Left ventricle myocardium superior (tissue), 1 donor: Measurements from ENCODE around the gene NR1D2. TPM values are rescaled to one million over a fixed set of nuclear protein-coding genes. Genes with fewer than 3 reads are reported as not detected.
"Not testable (repeated sequence)": the region's sequence is repeated elsewhere in the genome, so short reads cannot be mapped to it uniquely, and the experiment has no call there.

ENCODE experiments used
- ATAC-seq: fragments of 200-7000 bp; cut with Tn5 transposase; one replicate; pipeline ENCODE4 v1.9.1; 2020; ENCODE audit warnings: mild to moderate bottlenecking, moderate library complexity
- DNase-seq: peaks from one replicate; pipeline ENCODE4 v3.0.0-alpha.2; 2020
- intact Hi-C: fragments of 100-400 bp; cut with micrococcal nuclease; formaldehyde crosslinking; loops from one replicate; pipeline ENCODE4 v1.11.0; 2022
- long read RNA-seq: library from polyadenylated mRNA; unstranded; transcript quantifications from one replicate; pipeline ENCODE4 v2.0.0, GENCODE V29; 2021
- total RNA-seq: library from RNA; stranded (reverse); fragmentation: NEBNext Ultra II Directional; extraction: Animal tissue kit (Norgen Biotek cat#: 25700); gene quantifications from one replicate; pipeline ENCODE4 v1.2.1, GENCODE V29; 2021
- donor health status: DM: no; HTN: yes; CAD: no; lungs with severe emphysema.

The NR1D2 gene
- total RNA-seq: 57.0 TPM
- long read RNA-seq, full-length matches to known transcripts: 115 of 140 reads
- long read RNA-seq, partial matches to known transcripts: 11 of 140 reads
- long read RNA-seq, other reads (novel, unspliced or antisense): 14 of 140 reads

DNA sequence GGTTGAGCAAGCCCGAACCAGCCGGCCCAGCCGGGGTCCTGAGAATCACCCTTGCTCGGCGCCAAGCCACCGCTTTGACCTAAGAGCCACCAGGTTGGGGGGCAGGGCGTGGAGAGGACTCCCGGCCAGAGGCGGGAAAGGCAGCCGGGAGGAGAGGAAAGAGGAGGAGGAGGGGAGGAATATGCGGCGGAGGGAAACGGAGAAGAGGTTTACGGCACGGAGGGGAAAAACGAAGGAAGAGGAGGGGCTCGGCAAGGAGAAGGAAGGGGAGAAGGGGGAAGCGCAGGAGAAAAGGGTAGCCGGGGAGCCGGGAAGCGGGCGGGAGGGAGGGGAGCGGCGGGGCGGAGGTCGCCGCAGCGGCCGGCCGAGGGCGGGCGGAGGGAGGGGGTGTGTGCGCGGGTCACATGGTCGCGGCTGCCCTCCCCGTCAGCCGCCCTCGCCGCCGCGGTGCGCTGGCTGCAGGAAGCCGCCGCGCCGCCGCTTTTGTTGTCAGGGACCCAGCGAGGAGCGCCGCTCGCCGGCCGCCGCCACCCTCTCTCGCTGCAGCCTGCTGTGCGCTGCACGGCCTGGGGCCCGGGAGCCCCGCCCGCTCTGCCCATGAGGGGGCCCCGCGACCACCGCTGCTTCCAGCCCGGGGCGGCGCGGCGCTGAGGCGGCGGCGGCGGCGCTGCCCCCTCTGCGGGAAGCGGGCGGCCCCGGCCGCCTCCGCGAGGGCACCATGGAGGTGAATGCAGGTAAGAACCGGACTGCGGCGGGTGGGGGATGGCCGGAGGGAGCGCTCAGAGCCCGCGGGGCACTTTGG, at the start of gene NR1D2:
NR1D2 (plus strand) TSS at position 426 of the 802 bp plus-strand sequence; CDS start at position 719, 293 bp downstream.
- intact Hi-C loops: no loop called here
- DNase-seq: peak; percentile 92
- peak; percentile 75 for ATAC-seq

GRCh38 chr3:23900744-23901143, 44.3 kb upstream of the NR1D2 start:
- intact Hi-C loops: no loop called here
- ATAC-seq: no peak
- no peak for DNase-seq

GRCh38 chr3:23904545-23904944, 40.5 kb upstream of the NR1D2 start:
- DNase-seq (no peak), ATAC-seq (no peak)
- intact Hi-C loops: no loop called here

DNA sequence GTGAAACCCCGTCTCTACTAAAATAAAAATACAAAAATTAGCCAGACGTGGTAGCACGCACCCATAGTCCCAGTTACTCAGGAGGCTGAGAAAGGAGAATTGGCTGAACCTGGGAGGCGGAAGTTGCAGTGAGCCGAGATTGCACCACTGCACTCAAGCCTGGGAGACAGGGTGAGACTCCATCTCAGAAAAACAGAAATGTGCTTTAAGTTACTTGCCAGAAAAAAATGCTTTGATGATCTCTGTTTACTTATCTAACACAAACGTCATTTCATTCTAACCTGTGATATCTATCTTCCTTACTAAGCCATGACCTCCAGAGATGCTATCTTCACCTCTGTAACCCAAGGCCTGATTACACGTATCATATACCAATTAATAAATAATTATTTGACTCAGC, 35.7 kb upstream of the NR1D2 start:
- ATAC-seq (no peak), DNase-seq (no peak)
- intact Hi-C loops: no loop called here

GRCh38 chr3:23911397-23911796, 33.7 kb upstream of the NR1D2 start:
- no peak for ATAC-seq
- intact Hi-C loops: no loop called here
- no peak for DNase-seq

- ATAC-seq, DNase-seq, intact Hi-C loops: not testable (repeated sequence)
These were observed 32.8 kb upstream of the NR1D2 start for GRCh38 chr3:23912335-23912734.

DNA sequence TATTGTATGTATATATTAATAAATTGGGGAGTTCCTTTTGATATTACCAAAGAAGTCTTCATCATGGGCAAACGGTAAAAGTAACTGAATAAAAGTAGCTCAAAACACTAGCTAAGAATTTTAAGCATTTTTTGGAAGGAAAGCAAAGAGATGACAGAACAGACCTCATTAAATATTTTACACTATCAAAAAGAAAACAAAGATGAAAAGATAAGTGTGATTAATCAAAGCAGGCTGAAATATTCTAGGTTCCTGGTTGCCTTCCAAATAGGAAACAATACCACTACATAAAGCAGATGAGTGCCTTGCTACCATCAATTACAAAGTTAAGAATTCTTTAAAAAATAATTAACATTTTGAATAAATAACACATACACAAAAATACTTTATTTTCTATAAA, 31.9 kb upstream of the NR1D2 start:
- intact Hi-C loops: no loop called here
- no peak for ATAC-seq

DNA sequence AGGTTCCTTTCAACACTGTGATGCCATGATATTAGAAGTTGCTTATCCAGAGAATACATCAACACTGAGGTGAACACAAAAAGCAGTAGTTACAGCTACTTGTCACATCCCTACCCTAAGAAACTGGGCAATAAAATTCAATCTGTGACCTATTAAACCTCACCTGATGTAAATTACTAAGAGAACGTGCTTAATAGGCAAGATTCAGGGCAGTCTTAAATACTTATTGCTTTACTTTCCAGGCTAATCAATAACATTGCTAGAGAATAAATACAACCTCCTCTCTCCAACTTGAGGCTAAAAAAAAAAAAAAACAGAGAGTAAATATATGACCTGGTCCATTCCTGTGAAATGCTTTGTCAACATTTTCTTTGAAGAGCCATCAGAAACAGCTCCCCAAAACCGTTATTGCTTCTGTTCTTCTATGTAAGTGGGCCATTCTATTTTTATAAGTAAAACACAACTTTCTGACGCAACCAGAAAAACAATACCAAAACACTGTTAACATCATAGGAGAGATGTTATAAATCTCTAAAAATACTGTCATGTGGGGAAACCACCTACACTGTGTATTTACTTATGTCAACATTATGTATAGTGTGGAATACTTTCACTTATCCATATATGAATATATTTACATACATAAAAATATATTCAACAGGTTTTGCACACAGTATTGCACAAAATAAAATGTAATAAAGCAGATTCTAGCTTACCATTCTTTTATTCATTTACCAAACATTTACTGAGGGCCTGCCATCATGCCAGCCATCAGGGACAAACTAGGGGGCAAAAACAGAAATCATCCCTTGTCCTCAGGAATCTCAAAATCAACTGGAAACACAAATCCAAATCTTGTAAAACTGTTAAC, 31.0 kb upstream of the NR1D2 start:
- ATAC-seq (no peak), DNase-seq (no peak)
- intact Hi-C loops: no loop called here

More for the DNA sequence above, 31.9 kb upstream of the NR1D2 start:
- no peak for DNase-seq

GRCh38 chr3:23915537-23916108, 29.5 kb upstream of the NR1D2 start:
- intact Hi-C loops: no loop called here
- no peak for ATAC-seq
- DNase-seq: no peak

DNA sequence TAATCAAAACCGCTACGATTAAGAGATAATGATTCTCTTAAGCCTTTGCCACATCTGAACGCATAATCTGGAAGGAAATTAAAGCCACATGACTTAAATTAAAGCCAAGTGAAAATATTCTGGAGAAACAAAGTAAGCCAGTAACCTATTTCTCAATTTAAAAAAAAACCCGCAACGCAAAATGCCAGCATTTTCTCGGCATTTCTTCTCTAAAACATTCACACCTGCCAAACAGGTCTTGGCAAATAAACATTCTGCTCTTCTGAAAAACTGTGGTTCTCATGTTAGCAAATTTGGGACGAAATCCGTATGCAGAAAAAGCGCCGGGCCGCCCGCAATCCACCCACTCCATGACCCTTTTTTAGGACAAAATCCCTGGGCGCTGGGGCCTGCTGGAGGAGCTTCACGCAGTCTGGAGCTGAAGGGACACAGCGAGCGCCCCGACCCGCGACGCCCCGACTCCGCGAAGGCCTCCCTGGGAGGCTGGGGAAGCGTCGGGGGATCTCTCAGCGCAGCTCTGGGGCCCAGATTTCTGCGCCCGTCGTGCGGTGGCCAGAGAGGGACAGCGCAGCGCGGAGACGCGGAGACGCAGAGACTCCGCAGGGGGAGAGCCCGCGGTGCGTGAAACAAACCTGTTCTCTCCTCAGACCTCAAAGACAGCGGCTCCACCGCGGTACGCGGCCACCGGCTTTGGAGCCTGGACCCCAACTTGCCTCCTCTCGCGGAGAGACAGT, 28.8 kb upstream of the NR1D2 start:
- DNase-seq: no peak
- intact Hi-C loops: no loop called here
- ATAC-seq: peak; percentile 62

- ATAC-seq: peak; percentile 99
These were observed 28.0 kb upstream of the NR1D2 start, which contains the start of the genes NKIRAS1 and RPL15 for GRCh38 chr3:23916886-23917678. Gene NKIRAS1, minus strand, starts transcription at chr3:23916990. Its CDS starts 6,086 bp downstream, at chr3:23910904. Gene RPL15, plus strand, starts transcription at chr3:23917132. Its CDS starts 728 bp downstream, at chr3:23917860.

GRCh38 chr3:23917679-23918303, 27.3 kb upstream of the NR1D2 start:
- DNase-seq, intact Hi-C loops: not testable (repeated sequence)
- peak; percentile 62 for ATAC-seq

More at GRCh38 chr3:23916886-23917678, 28.0 kb upstream of the NR1D2 start, which contains the start of the genes NKIRAS1 and RPL15:
- intact Hi-C loops: no loop called here
- DNase-seq: peak; percentile 98

DNA sequence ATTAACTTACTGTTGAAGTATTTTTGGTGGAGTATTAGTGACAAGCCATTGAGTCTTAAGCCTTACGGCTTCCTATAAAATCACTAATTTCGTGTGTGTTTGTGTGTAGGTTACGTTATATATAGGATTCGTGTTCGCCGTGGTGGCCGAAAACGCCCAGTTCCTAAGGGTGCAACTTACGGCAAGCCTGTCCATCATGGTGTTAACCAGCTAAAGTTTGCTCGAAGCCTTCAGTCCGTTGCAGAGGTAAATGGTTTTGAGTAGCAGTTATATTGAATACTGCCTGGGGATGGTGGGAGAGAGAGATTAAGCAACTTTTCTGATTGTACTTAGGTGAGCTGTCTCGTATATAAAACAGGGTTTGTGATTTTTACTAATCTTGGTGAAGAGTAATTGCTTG, 26.8 kb upstream of the NR1D2 start:
- ATAC-seq, DNase-seq, intact Hi-C loops: not testable (repeated sequence)

DNA sequence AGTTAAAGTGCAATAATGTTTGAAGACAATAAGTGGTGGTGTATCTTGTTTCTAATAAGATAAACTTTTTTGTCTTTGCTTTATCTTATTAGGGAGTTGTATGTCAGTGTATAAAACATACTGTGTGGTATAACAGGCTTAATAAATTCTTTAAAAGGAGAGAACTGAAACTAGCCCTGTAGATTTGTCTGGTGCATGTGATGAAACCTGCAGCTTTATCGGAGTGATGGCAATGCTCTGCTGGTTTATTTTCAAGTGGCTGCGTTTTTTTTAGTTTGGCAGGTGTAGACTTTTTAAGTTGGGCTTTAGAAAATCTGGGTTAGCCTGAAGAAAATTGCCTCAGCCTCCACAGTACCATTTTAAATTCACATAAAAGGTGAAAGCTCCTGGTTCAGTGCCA, 25.5 kb upstream of the NR1D2 start:
- no peak for ATAC-seq
- intact Hi-C loops: no loop called here

GRCh38 chr3:23920151-23920655, 24.9 kb upstream of the NR1D2 start:
- intact Hi-C loops: no loop called here
- ATAC-seq: no peak
- no peak for DNase-seq

More for the DNA sequence above, 25.5 kb upstream of the NR1D2 start:
- DNase-seq: no peak

DNA sequence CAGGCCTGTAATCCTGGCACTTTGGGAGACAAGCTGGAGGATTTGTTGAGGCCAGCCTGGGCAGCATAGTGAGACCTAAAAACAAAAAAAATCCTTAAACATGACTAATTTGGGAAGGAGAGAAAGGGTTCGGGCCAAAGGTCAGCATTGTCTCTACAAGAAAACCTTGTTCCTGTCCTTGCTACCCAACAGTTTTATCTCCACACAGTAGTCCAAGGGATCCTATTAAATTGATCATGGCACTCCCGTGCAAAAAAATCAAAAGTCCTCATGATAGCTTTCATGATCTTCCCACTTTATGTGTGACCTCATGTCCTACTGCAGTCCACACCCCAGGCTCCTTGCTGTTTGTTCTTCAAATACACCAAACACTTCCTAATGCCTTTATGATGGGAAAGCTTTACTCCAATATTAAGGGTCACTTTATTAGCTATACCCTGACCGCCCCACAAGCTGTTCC, 24.0 kb upstream of the NR1D2 start:
- intact Hi-C loops: no loop called here
- DNase-seq (no peak), ATAC-seq (no peak)

- no peak for DNase-seq
- ATAC-seq: no peak
- intact Hi-C loops: no loop called here
These were observed 21.3 kb upstream of the NR1D2 start for GRCh38 chr3:23923786-23924185.
